KMS-11 (cell line): Measurements from ENCODE around the gene PRPF6.

Experiments used
- H2AFZ ChIP-seq: fragments of 200-600 bp; sonication (generic); 2 replicates; pipeline ENCODE4 v1.6.1; 2016; ENCODE audit warnings: antibody characterized with exemption, mixed run types, low read depth
- H3K27ac ChIP-seq: fragments of 200-600 bp; sonication (generic); 2 replicates; pipeline ENCODE4 v1.6.1; 2016; ENCODE audit warnings: mild to moderate bottlenecking, mixed run types
- H3K27me3 ChIP-seq: fragments of 200-600 bp; sonication (generic); 2 replicates; pipeline ENCODE4 v1.6.1; 2017; ENCODE audit warnings: mild to moderate bottlenecking, low read depth, mixed run types, moderate library complexity; ENCODE audit not compliant: insufficient read depth
- H3K36me3 ChIP-seq: fragments of 200-600 bp; sonication (generic); 2 replicates; pipeline ENCODE4 v1.6.1; 2017; ENCODE audit warnings: mild to moderate bottlenecking, mixed run types; ENCODE audit not compliant: insufficient read depth
- H3K4me1 ChIP-seq: fragments of 200-600 bp; sonication (generic); 2 replicates; pipeline ENCODE4 v1.6.1; 2016; ENCODE audit warnings: mild to moderate bottlenecking, low read depth, mixed run types; ENCODE audit not compliant: poor library complexity, severe bottlenecking
- H3K4me2 ChIP-seq: fragments of 200-600 bp; sonication (generic); 2 replicates; pipeline ENCODE4 v1.7.0; 2016; ENCODE audit warnings: mild to moderate bottlenecking, mixed run types
- H3K4me3 ChIP-seq: fragments of 200-600 bp; sonication (generic); IDR thresholded peaks from 2 replicates; pipeline ENCODE4 v1.6.1; 2017; ENCODE audit warnings: low read depth, low read length, mixed read lengths; ENCODE audit not compliant: insufficient read depth
- H3K79me2 ChIP-seq: fragments of 200-600 bp; sonication (generic); 2 replicates; pipeline ENCODE4 v1.6.1; 2016; ENCODE audit warnings: low read depth, mixed run types; ENCODE audit not compliant: insufficient read depth
- H3K9ac ChIP-seq: fragments of 200-600 bp; sonication (generic); 2 replicates; pipeline ENCODE4 v1.6.1; 2016; ENCODE audit warnings: mild to moderate bottlenecking, mixed run types
- H4K20me1 ChIP-seq: fragments of 200-600 bp; sonication (generic); 2 replicates; pipeline ENCODE4 v1.6.1; 2016; ENCODE audit warnings: mild to moderate bottlenecking, mixed run types; ENCODE audit not compliant: insufficient read depth
- CTCF ChIP-seq: fragments of 200-600 bp; sonication (generic); conservative IDR thresholded peaks from 2 replicates; pipeline ENCODE4 v1.6.1; 2017; ENCODE audit warnings: low read depth, mild to moderate bottlenecking, antibody characterized with exemption, low read length, moderate library complexity, mixed read lengths

The PRPF6 gene

DNA sequence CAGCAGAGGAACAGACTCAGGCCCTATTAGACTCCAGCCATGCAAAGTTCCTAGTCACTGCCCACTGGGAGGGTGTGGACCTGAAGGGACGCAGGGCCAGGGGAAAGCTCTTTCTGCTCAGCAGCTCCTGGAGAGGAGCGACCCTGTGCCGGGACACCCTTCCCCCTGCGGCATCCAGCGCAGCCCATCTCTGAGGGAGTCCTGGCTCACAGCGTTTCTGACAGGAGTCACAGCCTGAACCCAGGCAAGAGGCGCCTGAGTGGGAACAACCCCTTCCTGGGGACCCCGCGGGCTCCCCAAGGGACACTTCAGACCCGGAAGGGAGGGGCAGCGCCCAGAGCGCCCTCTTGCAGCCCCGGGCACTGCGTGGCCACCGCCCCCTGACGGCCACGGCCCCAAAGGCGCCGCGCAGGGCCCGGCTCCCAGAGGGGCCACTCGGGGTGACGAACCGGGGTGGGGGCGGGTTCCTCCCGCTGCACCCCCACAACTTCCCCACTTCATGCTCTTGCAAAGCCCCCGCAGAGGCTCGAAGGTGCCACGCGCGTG is 25.6 kb upstream of the PRPF6 start:
- Histone ChIP-seq H4K20me1 (peaks cover 9% of the 10 kb centered on the region; the same call in 1 of the 2 replicates), H3K36me3 (no peaks in the 10 kb centered on the region), H3K4me3 (no peak overlapping the region), H3K9ac (peak overlapping the region; percentile 86), H3K27me3 (no peaks in the 10 kb centered on the region), H3K79me2 (peaks cover 58% of the 10 kb centered on the region), H3K27ac (peak overlapping the region; percentile 57), H3K4me2 (peak overlapping the region; percentile 82), H2AFZ (peak overlapping the region; percentile 72), H3K4me1 (peaks cover 37% of the 10 kb centered on the region)
- peak; percentile 28; the same call in 1 of the 2 replicates for TF ChIP-seq CTCF

DNA sequence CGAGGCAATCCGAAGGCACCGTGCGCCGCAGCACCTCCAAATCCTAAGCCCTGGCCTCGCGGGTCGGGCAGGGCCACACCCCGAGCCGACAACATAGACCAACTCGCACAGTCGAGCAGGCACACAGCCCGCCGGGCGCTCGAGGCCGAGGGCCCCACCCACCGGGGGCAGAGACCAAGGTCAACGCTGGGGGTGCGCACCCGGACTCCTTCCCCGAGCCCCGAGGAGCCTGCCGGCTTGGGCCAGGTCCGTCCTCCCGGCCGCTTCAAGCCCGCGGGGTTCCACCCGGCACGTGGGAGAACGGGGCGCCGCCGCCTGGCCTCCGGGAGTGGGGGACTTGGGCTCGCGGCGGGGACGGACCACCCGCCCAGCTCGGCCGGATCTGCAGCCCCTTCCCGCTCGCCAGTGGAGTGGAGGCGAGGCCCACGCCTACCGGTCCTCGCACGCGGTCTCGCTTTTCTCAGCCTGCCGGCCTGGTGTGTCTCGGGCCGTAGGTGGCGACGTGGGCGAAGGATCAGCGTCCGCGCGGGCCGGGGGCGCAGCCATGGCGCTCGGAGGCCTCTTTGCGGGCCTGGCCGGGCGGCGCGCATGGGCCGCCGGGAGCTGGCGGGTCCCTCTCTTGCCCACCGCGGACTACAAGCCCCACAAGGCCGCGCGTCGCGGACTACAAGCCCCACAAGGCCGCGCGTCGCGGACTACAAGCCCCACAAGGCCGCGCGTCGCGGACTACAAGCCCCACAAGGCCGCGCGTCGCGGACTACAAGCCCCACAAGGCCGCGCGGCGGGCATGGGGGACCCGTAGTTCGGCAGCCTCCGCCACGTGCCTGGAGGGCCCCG is 24.9 kb upstream of the PRPF6 start, which contains the start of gene UCKL1:
Gene UCKL1 (minus strand): TSS at position 590 of the 837 bp plus-strand sequence. CDS start 44 bp downstream, at position 546.
- Histone ChIP-seq H3K4me2 (peak within 1 kb of the TSS; percentile 100), H3K9ac (peak within 1 kb of the TSS; percentile 86), H3K27ac (peak within 1 kb of the TSS; percentile 80), H3K27me3 (no peaks in the 10 kb centered on the region), H3K79me2 (peaks cover 51% of the 10 kb centered on the region), H3K4me1 (peaks cover 37% of the 10 kb centered on the region), H3K36me3 (no peaks in the 10 kb centered on the region), H3K4me3 (no peak within 1 kb of the TSS), H2AFZ (peak within 1 kb of the TSS; percentile 72), H4K20me1 (peaks cover 9% of the 10 kb centered on the region; the same call in 1 of the 2 replicates)
- TF ChIP-seq CTCF = 0 out of 2 replicates have a peak, but pooled peaks have one; percentile 2

GRCh38 chr20:63956664-63957003 is 24.3 kb upstream of the PRPF6 start:
- peak overlapping the region; percentile 100 for H3K4me2 ChIP-seq

More at GRCh38 chr20:63956664-63957003, 24.3 kb upstream of the PRPF6 start:
- Histone ChIP-seq H3K27me3 (no peaks in the 10 kb centered on the region), H3K4me3 (no peak overlapping the region), H3K79me2 (peaks cover 45% of the 10 kb centered on the region), H4K20me1 (peaks cover 9% of the 10 kb centered on the region; the same call in 1 of the 2 replicates), H3K9ac (peak overlapping the region; percentile 69), H3K4me1 (peaks cover 37% of the 10 kb centered on the region), H2AFZ (peak overlapping the region; percentile 63), H3K27ac (peak overlapping the region; percentile 80), H3K36me3 (no peaks in the 10 kb centered on the region; the same call in 1 of the 2 replicates)
- TF ChIP-seq CTCF = no peak
